Measurements from ENCODE around the gene CRADD.
"Not testable (repeated sequence)": the region's sequence is repeated elsewhere in the genome, so short reads cannot be mapped to it uniquely, and the experiment has no call there.

CRADD gene

GRCh38 chr12:93753838-93754429, 76.8 kb downstream of the CRADD start:
- TF ChIP-seq, protein P1, sequence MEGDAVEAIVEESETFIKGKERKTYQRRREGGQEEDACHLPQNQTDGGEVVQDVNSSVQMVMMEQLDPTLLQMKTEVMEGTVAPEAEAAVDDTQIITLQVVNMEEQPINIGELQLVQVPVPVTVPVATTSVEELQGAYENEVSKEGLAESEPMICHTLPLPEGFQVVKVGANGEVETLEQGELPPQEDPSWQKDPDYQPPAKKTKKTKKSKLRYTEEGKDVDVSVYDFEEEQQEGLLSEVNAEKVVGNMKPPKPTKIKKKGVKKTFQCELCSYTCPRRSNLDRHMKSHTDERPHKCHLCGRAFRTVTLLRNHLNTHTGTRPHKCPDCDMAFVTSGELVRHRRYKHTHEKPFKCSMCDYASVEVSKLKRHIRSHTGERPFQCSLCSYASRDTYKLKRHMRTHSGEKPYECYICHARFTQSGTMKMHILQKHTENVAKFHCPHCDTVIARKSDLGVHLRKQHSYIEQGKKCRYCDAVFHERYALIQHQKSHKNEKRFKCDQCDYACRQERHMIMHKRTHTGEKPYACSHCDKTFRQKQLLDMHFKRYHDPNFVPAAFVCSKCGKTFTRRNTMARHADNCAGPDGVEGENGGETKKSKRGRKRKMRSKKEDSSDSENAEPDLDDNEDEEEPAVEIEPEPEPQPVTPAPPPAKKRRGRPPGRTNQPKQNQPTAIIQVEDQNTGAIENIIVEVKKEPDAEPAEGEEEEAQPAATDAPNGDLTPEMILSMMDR (IDR thresholded peaks at IDR 0.05; ENCODE audit: low read depth, low read length) = no peak
- H3K4me3 ChIP-seq (ENCODE audit: low read depth, low read length) = no peak overlapping the region
- in situ Hi-C loops (cut with HindIII; ENCODE audit: low sequenced_read_pairs) = no loop called here
- DNase-seq (ENCODE audit: low read depth, low spot score) = no peak

DNA sequence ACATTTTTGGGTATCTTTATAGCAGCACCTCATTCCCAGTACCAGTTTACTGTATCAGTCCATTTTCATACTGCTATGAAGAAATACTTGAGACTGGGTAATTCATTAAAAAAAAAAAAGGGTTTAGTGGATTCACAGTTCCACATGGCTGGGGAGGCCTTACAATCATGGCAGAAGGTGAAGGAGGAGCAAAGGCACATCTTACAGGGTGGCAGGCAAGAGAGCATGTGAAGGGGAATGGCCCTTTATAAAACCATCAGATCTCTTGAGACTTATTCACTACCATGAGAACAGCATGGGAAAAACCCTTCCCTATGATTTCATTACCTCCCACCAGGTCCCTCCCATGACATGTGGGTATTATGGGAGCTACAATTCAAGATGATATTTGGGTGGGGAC, 77.7 kb downstream of the CRADD start:
- H3K4me3 ChIP-seq (ENCODE audit: low read depth, low read length); in situ Hi-C loops (cut with HindIII; ENCODE audit: low sequenced_read_pairs); DNase-seq (ENCODE audit: low read depth, low spot score): not testable (repeated sequence)

- TF ChIP-seq, protein P1 (IDR thresholded peaks at IDR 0.05; ENCODE audit: low read depth, low read length) = no peak
- no peak overlapping the region for H3K4me3 ChIP-seq (ENCODE audit: low read depth, low read length)
- DNase-seq (ENCODE audit: low read depth, low spot score) = no peak
- in situ Hi-C loops (cut with HindIII; ENCODE audit: low sequenced_read_pairs) = no loop called here
Observed at GRCh38 chr12:93756288-93756687, 79.1 kb downstream of the CRADD start.

GRCh38 chr12:93757792-93758694, 80.9 kb downstream of the CRADD start:
- DNase-seq (ENCODE audit: low read depth, low spot score) = no peak
- TF ChIP-seq, protein P1 (IDR thresholded peaks at IDR 0.05; ENCODE audit: low read depth, low read length) = no peak
- in situ Hi-C loops (cut with HindIII; ENCODE audit: low sequenced_read_pairs) = no loop called here
- no peak overlapping the region for H3K4me3 ChIP-seq (ENCODE audit: low read depth, low read length)

DNA sequence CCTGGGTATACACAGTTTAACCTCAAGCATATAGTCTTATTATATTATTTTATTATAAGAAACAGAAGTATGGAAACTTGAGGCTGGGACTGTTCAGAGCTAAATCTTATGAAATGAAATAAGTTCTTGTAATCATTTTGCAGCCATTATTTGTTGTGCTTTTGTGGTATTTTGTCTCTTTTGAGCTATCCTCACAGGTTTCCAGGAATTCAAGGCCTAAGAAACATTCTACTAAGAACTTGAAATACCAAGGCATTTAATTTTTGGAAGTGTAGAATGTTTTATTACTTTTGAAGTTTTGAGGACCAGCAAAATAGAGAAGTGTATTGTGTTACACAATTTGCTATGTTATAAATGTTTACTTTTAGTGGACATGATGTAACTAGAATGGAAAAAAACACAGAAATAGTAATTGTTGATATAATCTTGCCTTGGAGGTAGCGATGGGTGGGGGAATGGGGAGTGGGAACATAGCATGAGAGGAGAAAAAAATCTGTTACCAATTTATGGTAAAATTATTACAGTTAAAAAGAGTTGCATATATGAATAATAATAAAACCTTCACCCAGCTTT, 81.7 kb downstream of the CRADD start:
- TF ChIP-seq, protein P1 (IDR thresholded peaks at IDR 0.05; ENCODE audit: low read depth, low read length) = no peak
- DNase-seq (ENCODE audit: low read depth, low spot score) = no peak
- no peak overlapping the region for H3K4me3 ChIP-seq (ENCODE audit: low read depth, low read length)
- in situ Hi-C loops (cut with HindIII; ENCODE audit: low sequenced_read_pairs) = no loop called here

- TF ChIP-seq, protein P1 (IDR thresholded peaks at IDR 0.05; ENCODE audit: low read depth, low read length) = no peak
- in situ Hi-C loops (cut with HindIII; ENCODE audit: low sequenced_read_pairs) = no loop called here
- no peak overlapping the region for H3K4me3 ChIP-seq (ENCODE audit: low read depth, low read length)
- DNase-seq (ENCODE audit: low read depth, low spot score) = no peak
Observed at GRCh38 chr12:93759512-93760081, 82.4 kb downstream of the CRADD start.

Data from astrocyte of the spinal cord (primary cell).